Activated T-cell treated with anti-CD3 and anti-CD28 coated beads for 1 hour (primary cell): ENCODE data around the gene PA2G4.

ENCODE experiments used
- DNase-seq: peaks from one replicate; pipeline ENCODE4 v3.0.0-alpha.2; 2020; ENCODE audit warnings: low read depth

Gene PA2G4

GRCh38 chr12:56126732-56127239, 22.4 kb downstream of the PA2G4 start:
- DNase-seq, result no peak

- no peak for DNase-seq
Measured at GRCh38 chr12:56127485-56127887, 23.1 kb downstream of the PA2G4 start.

GRCh38 chr12:56127888-56128669, 23.7 kb downstream of the PA2G4 start, which contains the start of gene ESYT1:
ESYT1 (plus strand) TSS chr12:56128267; CDS start chr12:56128320, 53 bp downstream.
- peak; percentile 92 for DNase-seq

- no peak for DNase-seq
Measured at GRCh38 chr12:56128670-56129205, 24.4 kb downstream of the PA2G4 start.

- peak; percentile 66 for DNase-seq
Measured at GRCh38 chr12:56129206-56129941, 25.0 kb downstream of the PA2G4 start.

- DNase-seq, result no peak
Measured at GRCh38 chr12:56129942-56130495, 25.7 kb downstream of the PA2G4 start.

GRCh38 chr12:56130876-56131275, 26.5 kb downstream of the PA2G4 start:
- DNase-seq, result no peak

- no peak for DNase-seq
Measured at GRCh38 chr12:56134897-56135296, 30.5 kb downstream of the PA2G4 start.

GRCh38 chr12:56137853-56138571, 33.7 kb downstream of the PA2G4 start:
- no peak for DNase-seq

GRCh38 chr12:56141946-56142784, 37.8 kb downstream of the PA2G4 start:
- no peak for DNase-seq

- DNase-seq, result no peak
Measured at GRCh38 chr12:56143217-56143616, 38.9 kb downstream of the PA2G4 start.

GRCh38 chr12:56143870-56144269, 39.5 kb downstream of the PA2G4 start:
- no peak for DNase-seq

- no peak for DNase-seq
Measured at GRCh38 chr12:56145217-56145616, 40.9 kb downstream of the PA2G4 start.

- DNase-seq, result no peak
Measured at GRCh38 chr12:56146492-56147460, 42.4 kb downstream of the PA2G4 start.

GRCh38 chr12:56150563-56150962, 46.2 kb downstream of the PA2G4 start:
- no peak for DNase-seq

- peak; percentile 50 for DNase-seq
Measured at GRCh38 chr12:56151672-56152131, 47.3 kb downstream of the PA2G4 start.

GRCh38 chr12:56152132-56152755, 47.9 kb downstream of the PA2G4 start, which contains the start of gene MYL6B:
MYL6B (plus strand) TSS chr12:56152587; CDS start chr12:56153919, 1,332 bp downstream.
- DNase-seq, result peak; percentile 88

GRCh38 chr12:56152756-56153677, 48.7 kb downstream of the PA2G4 start:
- no peak for DNase-seq
